ENCODE data around the gene NPAS1. TPM values are rescaled to one million over a fixed set of nuclear protein-coding genes. Genes with fewer than 3 reads are reported as not detected.

The NPAS1 gene
- total and polyA plus RNA-seq, 2 of the 8 experiments (the other 6 are each of a cell fraction or from before 2014, with no cell fraction given) = 9.9 to 13.9 TPM

Other genes starting within 250 kb of the NPAS1 start
- gene SLC1A5, start 231.2 kb upstream of the NPAS1 start, total RNA-seq (2021; fragmentation: NEBNext Ultra II Directional; extraction: Animal tissue kit (Norgen Biotek cat#: 25700)) = 290 and 291 TPM in 2 replicates
- 351 and 475 TPM in 2 replicates for gene SLC1A5, start 231.2 kb upstream of the NPAS1 start, polyA plus RNA-seq (2011; rRNA removed)
- gene AP2S1, start 169.0 kb upstream of the NPAS1 start, total RNA-seq (2021; fragmentation: NEBNext Ultra II Directional; extraction: Animal tissue kit (Norgen Biotek cat#: 25700)) = 195 and 205 TPM in 2 replicates
- gene AP2S1, start 169.0 kb upstream of the NPAS1 start, polyA plus RNA-seq (2011; rRNA removed) = 211 and 314 TPM in 2 replicates
- 62.2 and 64.5 TPM in 2 replicates for gene ARHGAP35, start 158.8 kb upstream of the NPAS1 start, total RNA-seq (2021; fragmentation: NEBNext Ultra II Directional; extraction: Animal tissue kit (Norgen Biotek cat#: 25700))
- 29.7 and 32.0 TPM in 2 replicates for gene ARHGAP35, start 158.8 kb upstream of the NPAS1 start, polyA plus RNA-seq (2011; rRNA removed)
- gene TMEM160, start 28.8 kb downstream of the NPAS1 start, total RNA-seq (2021; fragmentation: NEBNext Ultra II Directional; extraction: Animal tissue kit (Norgen Biotek cat#: 25700)) = 57.5 and 61.7 TPM in 2 replicates
- gene TMEM160, start 28.8 kb downstream of the NPAS1 start, polyA plus RNA-seq (2011; rRNA removed) = 152 and 209 TPM in 2 replicates
- gene ZC3H4, start 93.9 kb downstream of the NPAS1 start, total RNA-seq (2021; fragmentation: NEBNext Ultra II Directional; extraction: Animal tissue kit (Norgen Biotek cat#: 25700)) = 92.0 and 104 TPM in 2 replicates
- 6.6 and 9.8 TPM in 2 replicates for gene ZC3H4, start 93.9 kb downstream of the NPAS1 start, polyA plus RNA-seq (2011; rRNA removed)
- gene SAE1, start 111.0 kb downstream of the NPAS1 start, total RNA-seq (2021; fragmentation: NEBNext Ultra II Directional; extraction: Animal tissue kit (Norgen Biotek cat#: 25700)) = 268 and 273 TPM in 2 replicates
- 204 and 213 TPM in 2 replicates for gene SAE1, start 111.0 kb downstream of the NPAS1 start, polyA plus RNA-seq (2011; rRNA removed)
- 21.6 and 23.3 TPM in 2 replicates for gene BBC3, start 211.4 kb downstream of the NPAS1 start, total RNA-seq (2021; fragmentation: NEBNext Ultra II Directional; extraction: Animal tissue kit (Norgen Biotek cat#: 25700))
- 13.2 and 26.4 TPM in 2 replicates for gene BBC3, start 211.4 kb downstream of the NPAS1 start, polyA plus RNA-seq (2011; rRNA removed)
- 25.7 and 29.8 TPM in 2 replicates for gene CCDC9, start 236.7 kb downstream of the NPAS1 start, total RNA-seq (2021; fragmentation: NEBNext Ultra II Directional; extraction: Animal tissue kit (Norgen Biotek cat#: 25700))
- 3.7 and 7.0 TPM in 2 replicates for gene CCDC9, start 236.7 kb downstream of the NPAS1 start, polyA plus RNA-seq (2011; rRNA removed)